ENCODE measurements around the gene TUBA8. TPM values are rescaled to one million over a fixed set of nuclear protein-coding genes. Genes with fewer than 3 reads are reported as not detected.
"Not testable (repeated sequence)": the region's sequence is repeated elsewhere in the genome, so short reads cannot be mapped to it uniquely, and the experiment has no call there.

TUBA8 gene
- total and polyA plus RNA-seq, 3 experiments from 2014 or later: 1.2 to 1.6 TPM; not detected in 1

DNA sequence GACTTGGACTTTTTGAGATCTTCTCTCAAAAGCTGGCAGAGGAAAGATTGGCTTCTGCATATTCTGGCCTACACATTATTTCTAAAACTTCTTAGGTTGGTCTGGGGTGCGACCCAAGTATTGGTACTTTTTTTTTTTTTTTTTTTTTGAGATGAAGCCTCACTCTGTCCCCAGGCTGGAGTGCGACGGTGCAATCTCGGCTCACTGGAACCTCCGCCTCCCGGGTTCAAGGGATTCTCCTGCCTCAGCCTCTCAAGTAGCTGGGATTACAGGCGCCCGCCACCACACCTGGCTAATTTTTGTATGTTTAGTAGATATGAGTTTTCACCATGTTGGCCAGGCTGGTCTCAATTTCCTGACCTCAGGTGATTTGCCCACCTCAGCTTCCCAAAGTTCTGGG is 50.0 kb downstream of the TUBA8 start:
- H3K4me3 ChIP-seq (ENCODE audit: low read length); H3K36me3 ChIP-seq (ENCODE audit: insufficient read depth, low read length); H3K4me1 ChIP-seq (ENCODE audit: insufficient read depth, low read length); H3K27me3 Mint-ChIP-seq; H3K27me3 ChIP-seq (ENCODE audit: insufficient read depth, low read length, poor library complexity, severe bottlenecking); H3K4me1 Mint-ChIP-seq; DNase-seq; POLR2A ChIA-PET; H3K27ac ChIP-seq (ENCODE audit: low read depth, low read length); H3K4me3 Mint-ChIP-seq; H3K27ac Mint-ChIP-seq; H3K9me3 ChIP-seq (ENCODE audit: low read length); CTCF ChIA-PET; H3K9me3 Mint-ChIP-seq: not testable (repeated sequence)
- H3K36me3 Mint-ChIP-seq: peaks cover 3 to 25% (median 11%) of the 10 kb centered on the region in 3 donors

DNA sequence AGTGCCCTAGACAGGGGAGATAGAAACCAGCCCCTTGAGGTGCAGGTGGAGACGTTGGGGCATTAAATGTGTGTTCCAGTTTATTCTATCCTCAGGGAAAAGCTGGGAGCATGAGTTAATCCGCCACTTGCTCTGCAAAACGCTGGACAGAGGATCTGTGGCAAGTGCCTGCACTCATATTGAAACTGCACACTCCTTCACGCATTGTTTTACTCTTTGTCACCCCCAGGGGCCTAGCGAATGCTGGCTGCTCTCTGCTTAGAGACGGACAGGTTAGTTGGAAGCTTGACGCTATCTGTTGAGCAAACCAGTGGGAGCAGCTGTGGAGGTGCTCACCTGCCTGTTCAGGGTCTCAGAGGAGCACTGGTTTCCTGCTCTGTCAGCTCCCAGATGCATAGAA is 53.2 kb downstream of the TUBA8 start:
- H3K27me3 Mint-ChIP-seq; H3K9me3 Mint-ChIP-seq; DNase-seq; CTCF ChIA-PET; H3K4me3 ChIP-seq (ENCODE audit: low read length); H3K27ac ChIP-seq (ENCODE audit: low read depth, low read length); POLR2A ChIA-PET; H3K4me1 Mint-ChIP-seq; H3K36me3 ChIP-seq (ENCODE audit: insufficient read depth, low read length); H3K4me1 ChIP-seq (ENCODE audit: insufficient read depth, low read length); H3K9me3 ChIP-seq (ENCODE audit: low read length); H3K27me3 ChIP-seq (ENCODE audit: insufficient read depth, low read length, poor library complexity, severe bottlenecking); H3K4me3 Mint-ChIP-seq: not testable (repeated sequence)
- H3K36me3 Mint-ChIP-seq: peaks cover 7 to 24% (median 8%) of the 10 kb centered on the region in 3 donors
- H3K27ac Mint-ChIP-seq: peak overlapping the region in 1 of 8 donors; percentile 41

DNA sequence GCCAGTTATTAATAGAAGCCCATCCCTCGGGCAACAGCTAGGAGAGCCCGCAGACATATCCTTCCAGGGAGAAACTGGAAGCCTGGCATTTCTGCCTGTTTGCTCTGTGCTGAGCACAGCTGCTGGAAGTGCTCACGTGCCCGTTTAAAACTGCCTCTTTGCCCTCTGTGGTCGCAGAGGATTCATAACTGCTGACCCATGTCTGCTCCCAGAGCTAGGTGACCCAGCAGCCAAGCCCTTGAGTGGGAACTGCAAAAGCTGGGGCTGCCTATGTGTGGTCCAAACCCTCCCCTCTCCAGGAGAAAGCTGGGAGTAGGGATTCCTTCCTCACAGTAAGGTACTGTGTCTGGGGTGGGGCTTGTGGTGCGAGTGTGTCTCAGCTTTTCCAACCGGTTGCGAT is 54.0 kb downstream of the TUBA8 start:
- H3K36me3 ChIP-seq (ENCODE audit: insufficient read depth, low read length); H3K27me3 Mint-ChIP-seq; H3K4me1 Mint-ChIP-seq; H3K4me3 Mint-ChIP-seq; POLR2A ChIA-PET; H3K27ac ChIP-seq (ENCODE audit: low read depth, low read length); H3K27me3 ChIP-seq (ENCODE audit: insufficient read depth, low read length, poor library complexity, severe bottlenecking); H3K9me3 ChIP-seq (ENCODE audit: low read length); H3K4me3 ChIP-seq (ENCODE audit: low read length); DNase-seq; H3K4me1 ChIP-seq (ENCODE audit: insufficient read depth, low read length); H3K27ac Mint-ChIP-seq; CTCF ChIA-PET; H3K9me3 Mint-ChIP-seq: not testable (repeated sequence)
- H3K36me3 Mint-ChIP-seq: peaks cover 7 to 29% (median 8%) of the 10 kb centered on the region in 3 donors

DNA sequence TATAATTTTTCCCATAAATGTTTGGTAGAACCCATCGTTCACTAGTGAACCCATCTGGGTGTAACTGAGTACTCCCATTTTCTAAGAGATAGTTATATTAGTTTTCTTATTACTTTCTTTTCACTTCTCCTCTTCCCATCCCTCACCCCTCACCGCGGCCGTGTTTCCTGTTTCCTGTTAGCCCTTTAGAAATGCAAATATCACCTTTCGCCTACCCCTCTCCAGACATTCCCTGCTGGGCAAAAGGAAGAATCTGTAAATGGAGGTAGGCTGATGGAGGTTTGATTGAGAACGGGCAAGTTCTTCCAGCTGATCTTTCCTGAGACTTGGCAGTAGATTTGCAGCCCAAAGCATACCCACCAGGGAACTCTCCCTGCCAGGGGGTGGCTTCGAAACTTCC is 54.7 kb downstream of the TUBA8 start:
- DNase-seq; H3K9me3 Mint-ChIP-seq; H3K27me3 Mint-ChIP-seq; H3K4me3 ChIP-seq (ENCODE audit: low read length); H3K36me3 ChIP-seq (ENCODE audit: insufficient read depth, low read length); CTCF ChIA-PET; H3K27ac ChIP-seq (ENCODE audit: low read depth, low read length); H3K27me3 ChIP-seq (ENCODE audit: insufficient read depth, low read length, poor library complexity, severe bottlenecking); H3K4me1 ChIP-seq (ENCODE audit: insufficient read depth, low read length); H3K9me3 ChIP-seq (ENCODE audit: low read length); POLR2A ChIA-PET; H3K4me1 Mint-ChIP-seq; H3K27ac Mint-ChIP-seq; H3K4me3 Mint-ChIP-seq: not testable (repeated sequence)
- peaks cover 7 to 32% (median 8%) of the 10 kb centered on the region in 3 donors for H3K36me3 Mint-ChIP-seq

DNA sequence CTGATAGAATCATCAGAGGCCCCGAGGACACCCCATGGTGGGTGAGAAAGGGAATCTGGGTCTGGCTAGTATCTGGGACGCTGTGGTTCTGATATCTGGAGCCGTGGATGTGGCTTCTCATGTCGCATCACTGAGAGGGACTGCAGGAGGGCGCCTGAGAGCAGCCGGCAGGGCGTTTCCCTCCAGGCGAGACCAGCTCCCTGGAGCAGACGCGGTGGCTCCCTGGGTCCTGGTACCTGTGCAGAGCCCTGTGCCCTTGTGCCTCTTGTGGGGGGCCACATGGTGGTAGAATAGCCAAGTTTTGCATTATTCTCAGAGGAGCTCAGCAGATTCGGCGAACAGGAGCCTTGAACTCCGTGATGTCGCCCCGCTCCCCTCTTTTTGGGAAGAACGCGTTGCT is 59.7 kb downstream of the TUBA8 start:
- H3K27me3 ChIP-seq (ENCODE audit: insufficient read depth, low read length, poor library complexity, severe bottlenecking); H3K27ac Mint-ChIP-seq; H3K4me3 ChIP-seq (ENCODE audit: low read length); POLR2A ChIA-PET; H3K4me3 Mint-ChIP-seq; CTCF ChIA-PET; H3K9me3 Mint-ChIP-seq; DNase-seq; H3K36me3 ChIP-seq (ENCODE audit: insufficient read depth, low read length); H3K27me3 Mint-ChIP-seq; H3K4me1 ChIP-seq (ENCODE audit: insufficient read depth, low read length); H3K4me1 Mint-ChIP-seq; H3K9me3 ChIP-seq (ENCODE audit: low read length); H3K27ac ChIP-seq (ENCODE audit: low read depth, low read length): not testable (repeated sequence)
- H3K36me3 Mint-ChIP-seq: peaks cover 4 to 52% (median 4%) of the 10 kb centered on the region in 3 donors

DNA sequence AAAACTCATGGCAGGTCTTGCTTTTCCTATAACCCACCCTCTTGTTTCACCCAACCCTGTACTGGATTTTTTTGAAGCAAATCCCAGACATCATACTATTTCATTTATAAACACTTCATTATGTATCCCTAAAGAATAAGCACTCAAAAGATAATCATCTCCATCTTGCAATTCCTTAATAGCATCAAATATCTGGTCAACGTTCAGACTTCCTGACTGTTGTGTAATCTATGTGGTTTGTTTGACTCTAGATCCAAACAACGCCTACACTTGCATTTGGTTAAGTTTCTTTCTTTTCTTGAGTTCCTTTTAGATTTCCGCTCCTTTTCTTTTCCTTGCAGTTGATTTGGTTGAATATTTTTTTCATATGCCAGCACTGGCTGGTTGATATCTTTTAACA is 61.6 kb downstream of the TUBA8 start:
- POLR2A ChIA-PET: not testable (repeated sequence)

DNA sequence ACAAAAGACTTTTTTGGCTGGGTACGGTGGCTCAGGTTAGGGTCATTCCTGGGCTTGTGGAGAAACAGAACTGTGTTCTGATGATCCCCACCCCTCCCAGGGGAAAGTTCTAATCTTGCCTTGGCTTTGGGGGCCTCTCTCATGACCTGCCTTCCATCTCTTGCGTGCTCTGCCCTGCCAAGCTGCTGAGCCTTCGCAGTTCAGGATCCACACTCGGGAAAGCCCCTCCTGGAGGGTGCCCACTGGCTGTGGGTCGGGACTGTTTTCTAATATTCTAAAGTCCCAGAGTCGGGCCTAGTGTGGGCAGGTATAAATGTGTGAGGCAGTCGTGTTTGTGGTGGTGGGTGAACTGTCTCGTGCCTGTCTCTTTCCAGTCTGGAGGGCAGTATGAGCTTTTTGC is 62.2 kb downstream of the TUBA8 start:
- H3K9me3 ChIP-seq (ENCODE audit: low read length); H3K4me1 Mint-ChIP-seq; H3K4me3 ChIP-seq (ENCODE audit: low read length); H3K4me3 Mint-ChIP-seq; H3K36me3 ChIP-seq (ENCODE audit: insufficient read depth, low read length); H3K27ac Mint-ChIP-seq; H3K9me3 Mint-ChIP-seq; H3K4me1 ChIP-seq (ENCODE audit: insufficient read depth, low read length); H3K27me3 ChIP-seq (ENCODE audit: insufficient read depth, low read length, poor library complexity, severe bottlenecking); CTCF ChIA-PET; H3K27me3 Mint-ChIP-seq; H3K27ac ChIP-seq (ENCODE audit: low read depth, low read length); DNase-seq; POLR2A ChIA-PET: not testable (repeated sequence)
- H3K36me3 Mint-ChIP-seq: peaks cover 0 to 44% (median 4%) of the 10 kb centered on the region in 3 donors

More for the DNA sequence above, 61.6 kb downstream of the TUBA8 start:
- H3K27ac Mint-ChIP-seq; H3K4me1 ChIP-seq (ENCODE audit: insufficient read depth, low read length); DNase-seq; H3K27me3 ChIP-seq (ENCODE audit: insufficient read depth, low read length, poor library complexity, severe bottlenecking); H3K9me3 Mint-ChIP-seq; H3K4me1 Mint-ChIP-seq; H3K4me3 ChIP-seq (ENCODE audit: low read length); H3K9me3 ChIP-seq (ENCODE audit: low read length); H3K27me3 Mint-ChIP-seq; CTCF ChIA-PET; H3K4me3 Mint-ChIP-seq; H3K36me3 ChIP-seq (ENCODE audit: insufficient read depth, low read length); H3K27ac ChIP-seq (ENCODE audit: low read depth, low read length): not testable (repeated sequence)
- H3K36me3 Mint-ChIP-seq: peaks cover 0 to 46% (median 4%) of the 10 kb centered on the region in 3 donors

DNA sequence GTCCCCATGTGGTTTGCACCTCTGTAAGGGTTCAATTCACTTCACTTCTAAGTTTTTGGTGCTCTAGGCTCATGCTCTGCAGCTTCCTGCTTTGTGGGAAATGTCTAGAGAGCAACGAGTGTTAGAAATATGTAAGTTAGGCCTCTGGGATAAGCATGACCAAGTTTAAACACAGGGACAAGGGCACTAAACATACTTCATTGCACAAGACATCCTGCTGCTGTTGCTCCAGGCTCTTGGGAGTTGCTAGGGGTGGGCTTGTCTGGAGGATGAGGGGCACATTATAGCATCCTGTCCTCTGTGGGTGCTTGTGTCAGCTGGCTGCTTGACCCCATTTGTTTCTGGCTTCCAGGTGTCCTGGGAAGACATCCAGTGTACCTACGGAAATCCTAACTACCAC is 62.8 kb downstream of the TUBA8 start:
- peaks cover 0 to 37% (median 4%) of the 10 kb centered on the region in 3 donors for H3K36me3 Mint-ChIP-seq
- H3K36me3 ChIP-seq (ENCODE audit: insufficient read depth, low read length); H3K9me3 Mint-ChIP-seq; H3K27ac ChIP-seq (ENCODE audit: low read depth, low read length); H3K27me3 Mint-ChIP-seq; H3K27ac Mint-ChIP-seq; DNase-seq; H3K4me1 ChIP-seq (ENCODE audit: insufficient read depth, low read length); CTCF ChIA-PET; H3K4me3 Mint-ChIP-seq; POLR2A ChIA-PET; H3K4me3 ChIP-seq (ENCODE audit: low read length); H3K27me3 ChIP-seq (ENCODE audit: insufficient read depth, low read length, poor library complexity, severe bottlenecking); H3K9me3 ChIP-seq (ENCODE audit: low read length); H3K4me1 Mint-ChIP-seq: not testable (repeated sequence)
